ENCODE measurements around the gene RAE1. TPM values are rescaled to one million over a fixed set of nuclear protein-coding genes. Genes with fewer than 3 reads are reported as not detected.

Gene RAE1
- total RNA-seq, 4 donors from 2014 or later: 24.4 to 42.7 (median 28.3) TPM

GRCh38 chr20:57408536-57409233, 57.6 kb downstream of the RAE1 start:
- H3K27ac ChIP-seq: peak overlapping the region in 3 of 4 donors; percentile 64 to 70 (median 68)
- H3K27me3 ChIP-seq: no peaks in the 10 kb centered on the region
- WGBS, 2 donors: 75 to 76% methylated on average over 10 to 14 of the region's 29 CpGs
- peaks cover 0 to 24% (median 0%) of the 10 kb centered on the region in 3 donors for H3K4me1 ChIP-seq
- H3K9me3 ChIP-seq: no peaks in the 10 kb centered on the region
- no peak for DNase-seq
- TF ChIP-seq CTCF (IDR thresholded peaks at IDR 0.05) (no peak), POLR2A (IDR thresholded peaks at IDR 0.05) (no peak)
- intact Hi-C loops (cut with DNase I): no loop called here
- no peak overlapping the region for H3K4me3 ChIP-seq
- H3K36me3 ChIP-seq: peaks cover 6 to 66% (median 13%) of the 10 kb centered on the region in 3 donors

- Histone ChIP-seq H3K27me3 (no peaks in the 10 kb centered on the region), H3K4me3 (no peak overlapping the region), H3K4me1 (peaks cover 0 to 18% (median 0%) of the 10 kb centered on the region in 3 donors), H3K36me3 (peaks cover 0 to 60% (median 13%) of the 10 kb centered on the region in 3 donors), H3K9me3 (no peaks in the 10 kb centered on the region), H3K27ac (peak overlapping the region in 2 of 4 donors; percentile 64 to 70)
- TF ChIP-seq CTCF (IDR thresholded peaks at IDR 0.05) (no peak), POLR2A (IDR thresholded peaks at IDR 0.05) (no peak)
- intact Hi-C loops (cut with DNase I): no loop called here
- WGBS, 2 donors: 39 to 73% methylated on average over 7 to 9 of the region's 16 CpGs
- DNase-seq: no peak
These were observed 58.2 kb downstream of the RAE1 start for GRCh38 chr20:57409316-57409671.

GRCh38 chr20:57409672-57410397, 58.8 kb downstream of the RAE1 start:
- Histone ChIP-seq H3K27ac (peak overlapping the region in 2 of 4 donors; percentile 11 to 40), H3K27me3 (no peaks in the 10 kb centered on the region), H3K4me1 (peaks cover 0 to 20% (median 0%) of the 10 kb centered on the region in 3 donors), H3K36me3 (peaks cover 0 to 54% (median 13%) of the 10 kb centered on the region in 3 donors), H3K4me3 (no peak overlapping the region), H3K9me3 (no peaks in the 10 kb centered on the region)
- intact Hi-C loops (cut with DNase I): no loop called here
- 69 to 83% methylated on average over 6 to 14 of the region's 14 CpGs for WGBS, 2 donors
- no peak for DNase-seq
- TF ChIP-seq POLR2A (IDR thresholded peaks at IDR 0.05): no peak
- TF ChIP-seq CTCF (IDR thresholded peaks at IDR 0.05): no peak

GRCh38 chr20:57410398-57410920, 59.4 kb downstream of the RAE1 start:
- WGBS, 2 donors: 67 to 82% methylated on average over 4 of the region's 15 CpGs
- TF ChIP-seq POLR2A (IDR thresholded peaks at IDR 0.05) (no peak), CTCF (IDR thresholded peaks at IDR 0.05) (no peak)
- peak overlapping the region in 1 of 4 donors; percentile 5 for H3K27ac ChIP-seq
- peaks cover 0 to 48% (median 13%) of the 10 kb centered on the region in 3 donors for H3K36me3 ChIP-seq
- no peaks in the 10 kb centered on the region for H3K27me3 ChIP-seq
- intact Hi-C loops (cut with DNase I): no loop called here
- H3K4me1 ChIP-seq: peaks cover 0 to 26% (median 3%) of the 10 kb centered on the region in 3 donors
- DNase-seq: no peak
- no peak overlapping the region for H3K4me3 ChIP-seq
- no peaks in the 10 kb centered on the region for H3K9me3 ChIP-seq

GRCh38 chr20:57410924-57411323, 59.9 kb downstream of the RAE1 start:
- TF ChIP-seq CTCF (IDR thresholded peaks at IDR 0.05) (no peak), POLR2A (IDR thresholded peaks at IDR 0.05) (no peak)
- Histone ChIP-seq H3K36me3 (peaks cover 0 to 44% (median 13%) of the 10 kb centered on the region in 3 donors), H3K27me3 (no peaks in the 10 kb centered on the region), H3K9me3 (no peaks in the 10 kb centered on the region), H3K27ac (no peak overlapping the region), H3K4me1 (peaks cover 0 to 29% (median 3%) of the 10 kb centered on the region in 3 donors), H3K4me3 (no peak overlapping the region)
- 78 to 88% methylated on average over 5 of the region's 5 CpGs for WGBS, 2 donors
- intact Hi-C loops (cut with DNase I): no loop called here
- no peak for DNase-seq

Data from esophagus squamous epithelium (tissue), 5 donors.